Stimulated activated CD8-positive, alpha-beta memory T cell treated with anti-CD3 and anti-CD28 coated beads, Interleukin-12 subunit alpha, Interleukin-12 subunit beta, amount 100 ng/mL, for 1 hour (primary cell): ENCODE results near the gene PRPF8.
"Not testable (repeated sequence)": the region's sequence is repeated elsewhere in the genome, so short reads cannot be mapped to it uniquely, and the experiment has no call there.

Experiments used
- DNase-seq: peaks from one replicate; pipeline ENCODE4 v3.0.0-alpha.2; 2020; ENCODE audit warnings: low read depth

Gene PRPF8

DNA sequence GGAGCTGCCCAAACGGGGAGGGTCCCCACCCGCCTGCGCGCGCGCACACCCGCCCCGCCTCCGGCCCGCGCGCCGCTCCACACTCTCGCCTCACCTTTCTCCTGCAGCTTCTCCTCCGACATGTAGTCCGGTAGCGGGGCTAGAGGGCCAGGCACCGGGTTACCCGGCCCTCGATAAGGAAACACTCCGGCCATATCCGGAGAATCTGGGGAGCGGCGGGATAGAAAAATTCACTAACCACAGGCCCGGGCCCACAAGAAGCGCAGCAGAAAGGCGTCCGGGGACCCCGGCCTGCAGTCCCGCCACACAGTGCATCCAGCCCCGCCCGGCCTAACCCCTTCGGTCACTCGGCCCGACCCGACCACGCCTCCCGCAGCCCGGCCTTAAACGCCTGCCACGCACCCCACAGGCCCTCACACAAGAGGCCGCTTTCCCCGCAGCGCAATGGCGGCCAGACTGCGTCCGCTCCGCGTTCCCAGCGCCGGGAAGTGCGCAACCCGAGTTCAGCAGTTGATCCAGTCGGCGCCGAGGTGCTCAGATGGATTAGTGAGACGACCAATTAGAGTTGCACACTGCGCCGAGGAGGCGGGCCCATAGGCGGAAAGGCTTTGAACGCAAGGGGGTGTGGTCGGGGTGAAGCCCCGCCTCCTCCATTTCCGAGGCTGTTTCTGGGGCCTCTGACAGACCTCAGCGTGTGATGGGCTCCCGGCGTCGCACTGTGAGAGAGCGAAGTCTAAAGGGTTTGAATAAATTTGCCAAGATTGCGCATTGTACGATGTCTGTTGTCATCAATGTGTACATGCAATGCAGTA is at the start of gene PRPF8:
Gene PRPF8, minus strand, starts transcription at position 490 of the 812 bp plus-strand sequence. Its CDS starts 296 bp downstream, at position 194.
- peak; percentile 97 for DNase-seq

DNA sequence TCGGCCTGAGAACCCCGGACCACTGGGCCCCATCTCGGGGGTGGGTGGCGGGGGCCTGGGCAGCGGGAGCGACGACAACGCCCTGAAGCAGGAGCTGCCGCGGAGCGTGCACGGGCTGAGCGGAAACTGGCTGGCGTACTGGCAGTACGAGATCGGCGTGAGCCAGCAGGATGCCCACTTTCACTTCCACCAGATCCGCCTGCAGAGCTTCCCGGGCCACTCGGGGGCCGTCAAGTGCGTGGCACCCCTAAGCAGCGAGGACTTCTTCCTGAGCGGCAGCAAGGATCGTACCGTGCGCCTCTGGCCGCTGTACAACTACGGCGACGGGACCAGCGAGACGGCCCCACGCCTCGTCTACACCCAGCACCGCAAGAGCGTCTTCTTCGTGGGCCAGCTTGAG is 49.1 kb upstream of the PRPF8 start:
- DNase-seq = no peak

DNA sequence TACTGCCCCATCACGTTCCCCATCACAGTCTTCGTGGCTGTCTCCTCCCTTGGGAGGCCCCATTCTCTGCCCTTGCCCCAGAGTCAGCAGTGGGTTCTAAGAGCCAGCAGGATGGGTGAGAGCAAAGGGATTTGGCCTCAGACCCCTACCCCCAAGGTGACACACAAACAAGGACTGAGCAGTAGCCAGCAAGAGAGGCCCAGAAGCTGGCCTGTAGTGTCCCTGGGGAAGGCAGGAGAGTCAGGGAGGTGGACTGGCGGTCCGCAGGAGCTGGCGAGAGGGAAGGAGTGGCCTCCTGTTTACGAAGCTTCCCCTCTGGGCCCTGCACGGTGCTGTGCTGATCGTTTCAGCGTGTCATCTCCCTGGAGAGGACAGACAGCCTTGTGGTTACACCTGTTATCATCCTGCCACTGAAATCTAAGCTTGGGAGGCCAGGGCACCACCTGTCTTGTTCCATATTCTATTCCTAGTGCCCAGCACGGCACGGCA is 48.2 kb upstream of the PRPF8 start:
- no peak for DNase-seq

DNA sequence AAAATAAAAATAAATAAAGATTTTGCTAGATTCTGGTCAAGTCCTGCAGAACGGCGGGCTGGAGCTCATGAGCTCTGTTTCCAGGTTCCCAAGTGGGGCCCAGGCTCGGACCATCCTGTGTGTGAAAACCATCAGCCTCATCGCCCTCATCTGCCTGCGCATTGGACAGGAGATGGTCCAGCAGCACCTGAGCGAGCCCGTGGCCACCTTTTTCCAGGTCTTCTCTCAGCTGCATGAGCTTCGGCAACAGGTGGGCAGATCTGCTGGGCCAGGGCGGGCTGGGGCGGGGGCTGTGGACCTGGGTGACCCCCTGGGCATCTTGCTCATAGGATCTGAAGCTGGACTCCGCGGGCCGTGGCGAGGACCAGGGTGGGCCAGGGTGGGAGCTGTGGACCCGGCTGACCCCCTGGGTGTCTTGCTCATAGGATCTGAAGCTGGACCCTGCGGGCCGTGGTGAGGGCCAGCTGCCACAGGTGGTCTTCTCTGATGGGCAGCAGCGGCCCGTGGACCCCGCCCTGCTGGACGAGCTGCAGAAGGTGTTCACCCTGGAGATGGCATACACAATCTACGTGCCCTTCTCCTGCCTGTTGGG is 47.7 kb upstream of the PRPF8 start:
- no peak for DNase-seq

DNA sequence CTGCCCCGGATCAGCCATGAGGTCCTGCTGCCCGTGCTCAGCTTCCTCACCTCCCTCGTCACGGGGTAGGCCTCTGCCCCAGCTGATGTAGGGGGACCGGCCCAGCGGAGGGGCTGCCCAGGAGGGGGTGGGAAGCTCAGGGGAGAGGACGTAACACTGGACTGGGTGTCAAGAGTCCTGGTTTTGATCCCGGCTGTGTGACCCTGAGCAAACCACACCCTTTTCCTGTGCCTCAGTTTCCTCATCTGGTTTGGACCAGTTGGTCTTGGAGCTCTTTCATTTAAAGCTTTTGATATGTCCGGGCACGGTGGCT is 46.5 kb upstream of the PRPF8 start:
- no peak for DNase-seq

DNA sequence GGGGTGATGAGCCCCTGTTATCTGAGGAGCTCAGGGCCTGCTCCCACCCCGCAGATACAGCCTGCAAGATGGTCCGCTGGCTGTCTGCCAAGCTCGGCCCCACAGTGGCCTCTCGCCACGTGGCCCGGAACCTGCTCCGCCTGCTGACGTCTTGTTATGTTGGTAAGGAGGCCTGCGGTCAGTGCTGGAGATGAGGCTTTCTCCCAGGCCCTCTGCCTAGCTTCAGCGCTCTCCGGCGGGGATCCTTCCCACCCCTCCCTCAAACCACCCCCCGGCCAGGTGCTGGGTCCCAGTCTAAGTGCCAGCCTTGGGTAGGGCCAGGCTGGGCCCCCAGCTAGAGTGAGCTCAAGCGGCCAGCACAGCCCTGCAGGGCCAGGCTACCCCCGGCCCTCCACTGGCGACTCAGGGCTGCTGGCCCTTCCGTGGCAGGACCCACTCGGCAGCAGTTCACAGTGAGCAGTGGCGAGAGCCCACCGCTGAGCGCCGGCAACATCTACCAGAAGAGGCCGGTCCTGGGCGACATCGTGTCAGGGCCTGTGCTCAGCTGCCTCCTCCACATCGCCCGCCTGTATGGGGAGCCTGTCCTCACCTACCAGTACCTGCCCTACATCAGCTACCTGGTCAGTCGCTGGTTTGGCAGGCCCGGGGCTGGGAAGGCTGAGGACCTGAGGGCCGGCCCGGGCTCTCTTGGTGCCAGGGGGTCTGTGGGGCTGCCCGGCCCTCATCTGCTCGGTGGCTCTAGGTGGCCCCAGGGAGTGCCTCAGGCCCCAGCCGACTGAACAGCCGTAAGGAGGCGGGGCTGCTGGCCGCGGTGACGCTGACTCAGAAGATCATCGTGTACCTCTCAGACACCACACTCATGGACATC is 45.9 kb upstream of the PRPF8 start:
- no peak for DNase-seq

DNA sequence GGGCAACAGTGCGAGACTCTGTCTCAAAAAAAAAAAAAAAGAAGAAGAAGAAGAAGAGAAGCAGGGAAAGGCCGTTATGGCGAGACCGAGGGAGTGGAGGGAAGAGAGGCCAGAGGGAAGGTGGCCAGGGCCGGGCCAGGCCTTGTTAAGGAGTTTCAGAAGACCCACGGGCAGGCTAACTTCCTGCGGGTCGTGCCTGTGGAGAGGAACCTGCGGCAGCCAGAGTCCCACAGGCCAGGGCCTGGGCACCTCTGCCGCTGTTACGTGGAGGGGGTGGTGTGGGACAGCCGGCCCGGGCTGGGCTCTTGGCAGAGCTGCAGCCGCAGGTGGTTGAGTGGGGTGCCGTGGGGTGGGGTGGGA is 45.3 kb upstream of the PRPF8 start:
- DNase-seq = no peak

DNA sequence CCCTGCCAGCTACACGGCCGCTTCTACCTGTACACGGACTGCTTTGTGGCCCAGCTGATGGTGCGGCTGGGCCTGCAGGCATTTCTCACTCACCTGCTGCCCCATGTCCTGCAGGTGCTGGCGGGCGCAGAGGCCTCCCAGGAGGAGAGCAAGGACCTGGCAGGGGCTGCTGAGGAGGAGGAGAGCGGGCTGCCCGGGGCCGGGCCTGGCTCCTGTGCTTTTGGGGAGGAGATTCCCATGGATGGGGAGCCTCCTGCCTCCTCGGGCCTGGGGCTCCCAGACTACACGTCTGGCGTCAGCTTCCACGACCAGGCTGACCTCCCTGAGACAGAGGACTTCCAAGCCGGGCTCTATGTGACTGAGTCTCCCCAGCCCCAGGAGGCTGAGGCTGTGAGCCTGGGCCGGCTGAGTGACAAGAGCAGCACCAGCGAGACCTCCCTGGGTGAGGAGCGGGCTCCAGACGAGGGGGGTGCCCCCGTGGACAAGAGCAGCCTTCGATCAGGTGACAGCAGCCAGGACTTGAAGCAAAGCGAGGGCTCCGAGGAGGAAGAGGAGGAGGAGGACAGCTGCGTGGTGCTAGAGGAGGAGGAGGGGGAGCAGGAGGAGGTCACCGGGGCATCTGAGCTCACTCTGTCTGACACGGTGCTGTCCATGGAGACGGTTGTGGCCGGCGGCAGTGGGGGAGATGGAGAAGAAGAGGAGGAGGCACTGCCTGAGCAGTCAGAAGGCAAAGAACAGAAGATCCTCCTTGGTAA is 43.4 kb upstream of the PRPF8 start:
- no peak for DNase-seq

DNA sequence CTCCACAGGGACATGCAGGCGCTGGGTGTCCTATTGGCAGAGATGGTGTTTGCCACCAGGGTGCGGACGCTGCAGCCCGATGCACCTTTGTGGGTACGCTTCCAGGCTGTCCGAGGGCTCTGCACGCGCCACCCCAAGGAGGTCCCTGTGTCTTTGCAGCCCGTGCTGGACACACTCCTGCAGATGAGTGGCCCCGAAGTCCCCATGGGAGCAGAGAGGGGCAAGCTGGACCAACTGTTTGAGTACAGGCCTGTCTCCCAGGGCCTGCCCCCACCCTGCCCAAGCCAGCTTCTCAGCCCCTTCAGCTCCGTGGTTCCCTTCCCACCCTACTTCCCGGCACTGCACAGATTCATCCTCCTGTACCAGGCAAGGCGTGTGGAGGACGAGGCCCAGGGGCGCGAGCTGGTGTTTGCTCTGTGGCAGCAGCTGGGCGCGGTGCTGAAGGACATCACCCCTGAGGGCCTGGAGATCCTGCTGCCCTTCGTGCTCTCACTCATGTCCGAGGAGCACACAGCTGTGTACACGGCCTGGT is 42.7 kb upstream of the PRPF8 start:
- no peak for DNase-seq

DNA sequence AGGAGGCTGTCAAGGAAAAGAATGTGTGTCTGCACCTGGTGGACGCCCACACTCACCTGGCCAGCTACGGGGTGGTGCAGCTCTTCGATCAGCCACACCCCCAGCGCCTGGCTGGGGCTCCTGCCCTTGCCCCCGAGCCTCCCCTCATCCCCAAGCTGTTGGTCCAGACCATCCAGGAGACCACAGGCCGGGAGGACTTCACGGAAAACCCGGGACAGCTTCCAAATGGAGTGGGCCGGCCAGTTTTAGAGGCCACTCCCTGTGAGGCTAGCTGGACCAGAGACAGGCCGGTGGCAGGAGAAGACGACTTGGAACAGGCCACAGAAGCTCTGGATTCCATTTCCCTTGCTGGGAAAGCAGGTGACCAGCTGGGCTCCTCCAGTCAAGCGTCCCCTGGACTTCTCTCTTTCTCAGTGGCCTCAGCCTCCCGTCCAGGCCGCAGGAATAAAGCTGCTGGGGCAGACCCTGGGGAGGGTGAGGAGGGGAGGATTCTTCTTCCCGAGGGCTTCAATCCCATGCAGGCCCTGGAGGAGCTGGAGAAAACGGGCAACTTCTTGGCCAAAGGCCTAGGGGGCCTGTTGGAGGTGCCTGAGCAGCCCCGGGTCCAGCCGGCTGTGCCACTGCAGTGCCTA is 42.1 kb upstream of the PRPF8 start:
- no peak for DNase-seq

DNA sequence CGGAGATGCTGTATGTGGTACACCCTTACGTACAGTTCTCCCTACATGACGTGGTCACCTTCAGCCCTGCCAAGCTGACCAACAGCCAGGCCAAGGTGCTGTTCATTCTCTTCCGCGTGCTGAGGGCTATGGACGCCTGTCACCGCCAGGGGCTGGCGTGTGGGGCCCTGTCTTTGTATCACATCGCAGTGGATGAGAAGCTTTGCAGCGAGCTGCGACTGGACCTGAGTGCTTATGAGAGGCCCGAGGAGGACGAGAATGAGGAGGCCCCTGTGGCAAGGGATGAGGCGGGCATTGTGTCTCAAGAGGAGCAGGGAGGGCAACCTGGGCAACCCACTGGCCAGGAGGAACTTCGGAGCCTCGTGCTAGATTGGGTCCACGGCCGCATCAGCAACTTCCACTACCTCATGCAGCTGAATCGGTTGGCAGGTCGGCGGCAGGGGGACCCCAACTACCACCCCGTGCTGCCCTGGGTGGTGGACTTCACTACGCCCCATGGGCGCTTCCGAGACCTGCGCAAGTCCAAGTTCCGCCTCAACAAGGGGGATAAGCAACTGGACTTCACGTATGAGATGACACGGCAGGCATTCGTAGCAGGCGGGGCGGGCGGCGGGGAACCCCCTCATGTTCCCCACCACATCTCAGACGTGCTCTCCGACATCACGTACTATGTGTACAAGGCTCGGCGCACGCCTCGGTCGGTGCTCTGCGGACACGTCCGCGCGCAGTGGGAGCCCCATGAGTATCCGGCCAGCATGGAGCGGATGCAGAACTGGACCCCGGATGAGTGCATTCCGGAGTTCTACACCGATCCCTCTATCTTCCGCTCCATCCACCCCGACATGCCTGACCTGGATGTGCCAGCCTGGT is 41.2 kb upstream of the PRPF8 start:
- no peak for DNase-seq

DNA sequence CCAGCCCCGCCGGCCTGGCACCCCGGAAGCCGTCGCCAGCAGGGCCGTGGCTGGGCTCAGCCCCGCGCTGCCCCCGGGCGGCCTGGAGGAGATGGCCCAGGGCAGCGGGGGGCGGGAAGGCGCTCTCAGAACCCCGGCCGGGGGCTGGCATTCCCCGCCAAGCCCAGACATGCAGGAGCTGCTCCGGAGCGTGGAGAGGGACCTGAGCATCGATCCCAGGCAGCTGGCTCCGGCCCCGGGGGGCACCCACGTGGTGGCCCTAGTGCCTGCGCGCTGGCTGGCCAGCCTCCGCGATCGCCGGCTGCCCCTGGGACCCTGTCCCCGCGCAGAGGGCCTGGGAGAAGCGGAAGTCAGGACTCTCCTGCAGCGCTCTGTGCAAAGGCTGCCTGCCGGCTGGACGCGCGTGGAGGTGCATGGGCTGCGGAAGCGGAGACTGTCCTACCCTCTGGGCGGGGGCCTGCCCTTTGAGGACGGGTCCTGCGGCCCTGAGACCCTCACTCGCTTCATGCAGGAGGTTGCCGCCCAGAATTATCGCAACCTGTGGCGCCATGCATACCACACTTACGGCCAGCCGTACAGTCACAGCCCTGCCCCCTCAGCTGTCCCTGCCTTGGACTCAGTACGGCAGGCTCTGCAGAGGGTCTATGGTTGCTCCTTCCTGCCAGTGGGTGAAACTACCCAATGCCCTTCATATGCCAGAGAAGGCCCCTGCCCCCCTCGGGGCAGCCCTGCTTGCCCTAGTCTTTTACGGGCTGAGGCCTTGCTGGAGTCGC is 40.4 kb upstream of the PRPF8 start:
- DNase-seq = no peak

DNA sequence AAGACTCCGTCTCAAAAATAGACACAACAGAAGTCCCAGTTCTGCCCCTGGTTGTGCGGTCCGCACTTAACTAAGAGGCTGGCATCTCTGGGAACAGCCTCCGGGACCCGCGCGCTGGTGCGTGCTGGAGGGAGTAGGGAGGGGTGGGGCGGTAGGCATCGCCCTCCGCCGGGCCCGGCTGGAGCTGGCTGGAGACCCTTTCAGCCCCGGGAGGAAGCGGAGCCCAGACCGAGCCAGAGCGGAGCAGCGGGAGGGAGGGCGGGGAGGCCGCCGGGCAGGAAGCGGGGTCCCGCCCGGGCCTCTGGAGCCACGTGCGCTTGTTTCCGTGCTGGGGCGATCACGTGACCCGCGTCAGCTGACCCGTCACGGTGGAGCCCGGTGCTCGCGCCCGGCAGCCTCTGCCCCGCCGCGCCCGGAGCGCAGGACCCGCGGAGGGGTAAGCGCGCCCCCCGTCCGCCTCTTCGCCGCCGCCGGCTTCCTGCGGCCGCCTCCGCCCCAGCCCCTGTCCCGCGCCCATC is 39.7 kb upstream of the PRPF8 start, which contains the start of gene WDR81:
Gene WDR81, plus strand, starts transcription at position 354 of the 518 bp plus-strand sequence. CDS start 256 bp downstream, outside the sequence.
- peak; percentile 80 for DNase-seq

DNA sequence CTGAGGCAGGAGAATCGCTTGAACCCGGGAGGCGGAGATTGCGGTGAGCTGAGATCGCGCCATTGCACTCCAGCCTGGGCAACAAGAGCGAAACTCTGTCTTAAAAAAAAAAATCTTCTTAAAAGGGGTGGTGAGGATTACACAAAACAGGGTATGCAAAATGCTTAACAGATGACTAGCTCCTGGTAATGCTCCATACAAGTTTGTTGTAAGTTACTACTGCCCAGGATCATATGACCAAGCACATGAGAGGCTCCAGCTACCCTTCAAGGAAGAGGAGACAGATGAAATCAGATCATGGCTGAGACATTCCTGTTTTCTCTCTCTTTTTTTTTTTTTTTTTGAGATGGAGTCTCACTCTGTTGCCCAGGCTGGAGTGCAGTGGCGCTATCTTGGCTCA is 37.4 kb upstream of the PRPF8 start:
- not testable (repeated sequence) for DNase-seq

DNA sequence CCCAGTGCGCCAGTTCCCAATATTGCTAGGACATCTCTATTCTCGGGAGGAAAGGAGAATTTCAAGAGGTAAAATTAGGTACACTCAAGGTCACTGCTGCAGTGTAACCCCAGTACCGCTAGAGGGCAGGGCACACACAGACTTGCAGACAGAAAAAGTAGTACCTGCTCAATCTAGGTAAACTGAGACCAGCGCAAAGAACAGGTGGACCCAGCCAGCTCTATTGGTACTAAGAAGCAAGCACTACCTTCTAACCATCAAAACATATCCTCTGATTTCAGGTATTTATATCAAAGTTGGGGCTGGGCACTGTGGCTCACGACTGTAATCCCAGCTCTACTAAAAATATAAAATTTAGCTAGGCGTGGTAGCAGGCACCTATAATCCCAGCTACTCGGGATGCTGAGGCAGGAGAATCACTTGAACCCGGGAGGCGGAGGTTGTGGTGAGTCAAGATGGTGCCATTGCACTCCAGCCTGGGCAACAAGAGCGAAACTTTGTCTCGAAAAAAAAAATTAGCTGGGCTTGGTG is 36.3 kb upstream of the PRPF8 start:
- peak; percentile 59 for DNase-seq

DNA sequence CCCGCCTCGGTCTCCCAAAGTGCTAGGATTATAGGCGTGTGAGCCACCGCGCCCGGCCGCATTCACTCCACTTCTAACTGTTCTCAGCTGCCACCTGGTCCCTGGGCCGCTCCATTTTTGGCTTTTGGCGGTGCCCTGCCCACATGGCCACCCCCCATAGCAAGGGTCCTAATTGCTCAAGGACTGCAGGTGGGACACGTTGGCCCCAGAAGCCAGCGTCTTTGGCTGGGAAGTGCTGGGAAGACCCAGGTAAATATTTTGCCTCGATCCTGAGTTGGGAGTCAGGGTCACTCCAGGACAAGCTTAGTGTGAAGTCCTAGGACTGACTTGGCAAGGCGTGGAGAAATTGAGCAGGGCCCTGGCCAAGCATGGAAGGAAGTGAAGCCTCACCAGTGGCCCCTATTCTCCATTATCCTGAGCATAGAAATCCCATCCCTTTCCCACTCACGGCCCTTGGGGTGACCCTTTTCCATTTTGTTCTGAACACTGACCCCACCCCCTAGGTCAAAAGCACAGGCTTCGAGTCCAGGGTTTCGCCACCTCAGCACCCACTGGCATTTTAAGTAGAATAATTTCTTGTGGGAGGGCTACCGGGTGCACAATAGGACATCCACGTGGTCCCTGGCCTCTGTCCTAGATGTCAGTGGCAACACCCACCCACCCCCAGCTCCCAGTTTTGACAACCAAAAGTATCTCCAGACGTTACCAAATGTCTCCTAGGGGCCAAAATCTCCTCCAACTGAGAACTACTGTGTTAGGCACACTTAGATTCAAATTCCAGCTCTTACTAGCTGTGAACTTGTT is 33.9 kb upstream of the PRPF8 start:
- no peak for DNase-seq

DNA sequence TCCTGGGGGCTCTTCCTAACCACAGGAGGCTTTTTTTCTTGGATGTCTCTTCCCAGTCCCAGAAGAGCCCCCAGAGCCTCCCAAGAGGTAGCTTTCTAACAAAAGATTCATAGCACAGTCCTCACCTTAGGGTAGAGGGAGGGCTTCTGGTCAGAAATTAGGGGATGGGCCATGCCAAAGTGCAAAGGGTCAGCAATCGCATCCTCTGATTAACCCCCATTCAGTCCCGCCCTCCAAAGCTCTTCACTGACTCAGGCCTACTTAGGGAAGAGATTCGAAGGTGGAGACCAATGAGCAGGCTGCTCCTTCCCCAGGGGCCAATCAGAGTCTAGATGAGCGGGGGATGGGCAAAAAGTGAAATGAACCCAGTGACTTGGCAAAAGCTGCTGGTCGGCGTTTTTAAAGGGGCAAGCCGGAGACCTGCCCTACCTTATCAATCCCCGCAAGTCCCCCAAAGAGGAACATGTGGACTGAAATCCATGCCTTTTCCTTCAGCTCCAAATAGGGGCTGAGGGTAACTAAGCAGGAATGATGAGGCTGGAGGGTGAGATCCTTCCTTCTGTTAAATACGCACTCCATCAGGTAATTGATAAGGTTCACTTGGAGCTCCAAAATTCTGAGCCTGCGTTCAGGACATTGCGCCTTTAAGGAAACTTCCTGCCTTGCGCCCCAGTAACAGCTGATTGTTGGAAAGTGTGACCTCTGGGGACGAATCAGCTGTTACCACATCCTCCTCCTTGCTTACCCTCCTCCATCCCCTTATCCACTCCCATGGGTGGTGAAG is 32.4 kb upstream of the PRPF8 start:
- peak; percentile 73 for DNase-seq
